Endothelial cell (in vitro differentiated cells): ENCODE measurements around the gene RGL3. TPM values are rescaled to one million over a fixed set of nuclear protein-coding genes. Genes with fewer than 3 reads are reported as not detected.

Experiments used
- DNase-seq: peaks from one replicate; pipeline ENCODE4 v3.0.0; 2021; ENCODE audit warnings: low spot score
- H3K27ac Mint-ChIP-seq: one replicate; pipeline ENCODE4 v1.8.0; 2021; ENCODE audit warnings: mixed read lengths, inconsistent platforms; ENCODE audit not compliant: unreplicated experiment
- H3K27me3 Mint-ChIP-seq: one replicate; pipeline ENCODE4 v1.8.0; 2021; ENCODE audit warnings: mild to moderate bottlenecking, moderate library complexity, mixed read lengths, inconsistent platforms; ENCODE audit not compliant: unreplicated experiment
- H3K36me3 Mint-ChIP-seq: one replicate; pipeline ENCODE4 v1.8.0; 2021; ENCODE audit warnings: mild to moderate bottlenecking, low read depth, mixed read lengths, inconsistent platforms; ENCODE audit not compliant: unreplicated experiment
- H3K4me1 Mint-ChIP-seq: one replicate; pipeline ENCODE4 v1.8.0; 2021; ENCODE audit warnings: mild to moderate bottlenecking, mixed read lengths, inconsistent platforms; ENCODE audit not compliant: unreplicated experiment
- H3K4me3 Mint-ChIP-seq: one replicate; pipeline ENCODE4 v1.8.0; 2021; ENCODE audit warnings: mild to moderate bottlenecking, mixed read lengths, inconsistent platforms; ENCODE audit not compliant: unreplicated experiment
- H3K9me3 Mint-ChIP-seq: one replicate; pipeline ENCODE4 v1.8.0; 2021; ENCODE audit warnings: mixed read lengths, inconsistent platforms; ENCODE audit not compliant: unreplicated experiment
- total RNA-seq: library from RNA; stranded (reverse); fragmentation: NEBNext Ultra II Directional; extraction: Animal tissue kit (Norgen Biotek cat#: 25700); gene quantifications from one replicate; pipeline ENCODE4 v1.2.1, GENCODE V29; 2021; ENCODE audit not compliant: unreplicated experiment
- TF ChIP-seq, protein P1 (sequence below): fragments of 200-600 bp; sonication (generic); IDR thresholded peaks from one replicate; pipeline ENCODE4 v1.5.0; 2021; ENCODE audit warnings: antibody characterized with exemption; ENCODE audit not compliant: unreplicated experiment

Gene RGL3
- total RNA-seq, 1 donor from 2014 or later = 0.69 TPM

DNA sequence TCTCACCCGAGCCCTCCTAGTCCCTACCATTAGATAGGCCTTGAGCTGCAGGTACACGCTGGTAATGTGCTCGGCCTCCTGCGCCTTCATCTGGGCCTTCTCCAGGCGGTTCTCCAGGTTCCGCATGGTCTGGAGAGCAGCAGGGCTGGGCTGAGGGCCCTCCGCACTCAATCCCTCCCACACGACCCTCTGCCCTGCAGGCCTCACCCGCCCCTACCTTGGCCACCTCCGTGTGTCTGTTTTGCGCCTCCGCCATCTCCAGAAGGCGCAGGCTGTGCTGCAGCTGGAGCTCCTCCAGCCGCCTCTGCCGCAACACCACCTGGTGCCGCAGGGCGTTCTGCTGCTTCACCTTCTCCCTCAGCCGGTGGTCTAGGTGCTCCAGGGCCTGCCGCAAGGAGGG, 7.5 kb upstream of the RGL3 start:
- H3K27ac Mint-ChIP-seq = no peak overlapping the region
- no peaks in the 10 kb centered on the region for H3K9me3 Mint-ChIP-seq
- DNase-seq = no peak
- no peak overlapping the region for H3K4me3 Mint-ChIP-seq
- peaks cover 4% of the 10 kb centered on the region for H3K27me3 Mint-ChIP-seq
- H3K4me1 Mint-ChIP-seq = no peaks in the 10 kb centered on the region
- no peaks in the 10 kb centered on the region for H3K36me3 Mint-ChIP-seq
- TF ChIP-seq, protein P1, sequence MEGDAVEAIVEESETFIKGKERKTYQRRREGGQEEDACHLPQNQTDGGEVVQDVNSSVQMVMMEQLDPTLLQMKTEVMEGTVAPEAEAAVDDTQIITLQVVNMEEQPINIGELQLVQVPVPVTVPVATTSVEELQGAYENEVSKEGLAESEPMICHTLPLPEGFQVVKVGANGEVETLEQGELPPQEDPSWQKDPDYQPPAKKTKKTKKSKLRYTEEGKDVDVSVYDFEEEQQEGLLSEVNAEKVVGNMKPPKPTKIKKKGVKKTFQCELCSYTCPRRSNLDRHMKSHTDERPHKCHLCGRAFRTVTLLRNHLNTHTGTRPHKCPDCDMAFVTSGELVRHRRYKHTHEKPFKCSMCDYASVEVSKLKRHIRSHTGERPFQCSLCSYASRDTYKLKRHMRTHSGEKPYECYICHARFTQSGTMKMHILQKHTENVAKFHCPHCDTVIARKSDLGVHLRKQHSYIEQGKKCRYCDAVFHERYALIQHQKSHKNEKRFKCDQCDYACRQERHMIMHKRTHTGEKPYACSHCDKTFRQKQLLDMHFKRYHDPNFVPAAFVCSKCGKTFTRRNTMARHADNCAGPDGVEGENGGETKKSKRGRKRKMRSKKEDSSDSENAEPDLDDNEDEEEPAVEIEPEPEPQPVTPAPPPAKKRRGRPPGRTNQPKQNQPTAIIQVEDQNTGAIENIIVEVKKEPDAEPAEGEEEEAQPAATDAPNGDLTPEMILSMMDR = no peak

DNA sequence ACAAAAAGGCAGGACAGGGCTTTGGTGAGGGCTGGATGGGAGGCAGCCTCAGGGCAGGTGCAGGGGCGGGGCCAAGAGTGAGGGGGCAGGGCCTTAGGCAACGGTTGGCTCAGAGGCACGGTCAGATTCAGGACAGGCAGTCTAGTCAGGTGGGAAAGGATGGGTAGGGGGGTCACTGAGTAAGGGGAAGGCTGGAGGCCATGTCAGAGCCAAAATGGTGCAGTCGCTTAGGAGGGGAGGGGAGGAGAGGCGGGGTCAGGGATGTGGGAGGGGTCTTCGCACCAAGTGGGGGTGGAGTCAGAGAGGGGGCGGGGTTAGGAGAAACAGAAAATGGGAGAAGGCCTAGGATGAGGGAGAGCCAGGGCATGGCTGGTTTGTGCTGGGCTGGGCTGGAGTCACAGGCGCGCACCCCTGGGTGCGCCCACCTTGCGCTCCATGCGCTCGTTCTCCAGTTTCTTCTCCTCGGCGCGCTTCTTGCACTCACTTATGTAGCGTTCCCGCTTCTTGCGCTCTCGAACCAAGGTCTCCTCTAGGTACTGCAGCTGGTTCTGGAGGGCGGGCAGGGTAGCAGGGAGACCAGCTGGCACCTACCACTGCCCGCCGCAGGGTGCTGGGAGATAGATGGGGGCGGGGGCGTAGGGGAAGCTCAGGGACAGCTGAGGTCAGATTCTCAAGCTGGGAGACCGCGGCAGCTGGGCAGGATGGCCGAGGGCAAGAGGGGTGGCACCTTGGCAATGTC, 6.8 kb upstream of the RGL3 start:
- H3K4me1 Mint-ChIP-seq = no peaks in the 10 kb centered on the region
- DNase-seq = no peak
- TF ChIP-seq, protein P1 = no peak
- H3K9me3 Mint-ChIP-seq = no peaks in the 10 kb centered on the region
- no peaks in the 10 kb centered on the region for H3K36me3 Mint-ChIP-seq
- no peak overlapping the region for H3K4me3 Mint-ChIP-seq
- peaks cover 11% of the 10 kb centered on the region for H3K27me3 Mint-ChIP-seq
- no peak overlapping the region for H3K27ac Mint-ChIP-seq

DNA sequence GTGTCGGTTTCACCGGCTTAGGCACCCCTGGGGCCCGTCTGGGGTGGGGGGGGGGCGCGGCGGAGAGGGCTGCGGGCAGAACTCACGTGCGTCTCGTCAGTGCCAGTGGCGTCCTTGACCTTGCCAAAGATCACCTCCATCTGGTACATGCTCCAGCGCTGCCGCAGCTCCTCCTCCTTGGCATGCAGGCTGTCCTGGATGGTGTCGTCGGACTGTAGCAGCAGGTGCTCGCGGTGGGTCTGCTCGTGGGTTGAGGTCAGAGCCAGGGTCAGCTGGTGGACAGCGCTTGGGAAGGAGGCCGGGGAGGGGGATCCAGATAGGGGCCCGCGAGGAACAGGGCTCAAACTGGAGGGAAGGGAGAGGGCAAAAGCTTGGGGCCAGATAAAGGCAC, 4.7 kb upstream of the RGL3 start:
- TF ChIP-seq, protein P1 = no peak
- H3K27ac Mint-ChIP-seq = no peak overlapping the region
- H3K4me3 Mint-ChIP-seq = no peak overlapping the region
- no peak for DNase-seq
- peaks cover 20% of the 10 kb centered on the region for H3K27me3 Mint-ChIP-seq
- peaks cover 2% of the 10 kb centered on the region for H3K4me1 Mint-ChIP-seq
- H3K36me3 Mint-ChIP-seq = no peaks in the 10 kb centered on the region
- no peaks in the 10 kb centered on the region for H3K9me3 Mint-ChIP-seq

DNA sequence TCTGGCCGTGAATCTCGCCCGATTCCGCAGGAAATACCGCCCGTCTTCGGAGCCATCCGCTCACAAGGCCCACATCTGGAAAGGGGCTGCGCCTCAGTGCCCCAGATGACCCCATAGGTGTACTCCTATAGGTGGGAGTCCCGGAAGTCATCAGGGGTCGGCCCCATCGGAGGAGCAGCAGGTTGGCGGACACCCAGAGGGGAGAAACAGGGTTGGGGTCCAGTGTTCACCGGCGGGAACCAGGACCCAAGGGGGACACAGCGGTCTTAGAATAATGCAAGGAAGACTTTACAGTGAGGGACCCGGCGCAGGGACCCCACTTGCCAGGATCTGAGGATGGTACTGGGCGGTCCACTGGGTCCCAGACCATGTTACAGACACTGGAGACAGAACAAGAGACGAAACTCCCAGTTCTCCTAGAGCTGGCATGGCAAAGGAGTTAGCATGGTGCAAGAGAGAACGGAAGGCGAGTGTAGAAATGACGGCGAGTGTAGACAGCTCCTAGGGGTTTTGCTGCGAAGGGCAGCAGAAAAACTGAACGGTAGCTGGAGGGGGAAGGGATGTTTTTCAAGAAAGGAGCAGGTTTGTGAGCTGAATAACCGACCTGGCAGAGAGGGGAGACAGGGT, 4.2 kb upstream of the RGL3 start:
- peaks cover 21% of the 10 kb centered on the region for H3K27me3 Mint-ChIP-seq
- H3K4me3 Mint-ChIP-seq = no peak overlapping the region
- H3K9me3 Mint-ChIP-seq = no peaks in the 10 kb centered on the region
- H3K4me1 Mint-ChIP-seq = peaks cover 2% of the 10 kb centered on the region
- no peaks in the 10 kb centered on the region for H3K36me3 Mint-ChIP-seq
- no peak for DNase-seq
- TF ChIP-seq, protein P1 = no peak
- no peak overlapping the region for H3K27ac Mint-ChIP-seq
